GM12872 (cell line): Measurements from ENCODE around the gene NHSL1.

Experiments used
- TF ChIP-seq, protein P1 (sequence below): IDR thresholded peaks from 3 replicates; pipeline ENCODE4 v1.5.1; 2011; ENCODE audit warnings: low read depth, mild to moderate bottlenecking, low read length, moderate library complexity; ENCODE audit not compliant: insufficient read depth

NHSL1 gene

DNA sequence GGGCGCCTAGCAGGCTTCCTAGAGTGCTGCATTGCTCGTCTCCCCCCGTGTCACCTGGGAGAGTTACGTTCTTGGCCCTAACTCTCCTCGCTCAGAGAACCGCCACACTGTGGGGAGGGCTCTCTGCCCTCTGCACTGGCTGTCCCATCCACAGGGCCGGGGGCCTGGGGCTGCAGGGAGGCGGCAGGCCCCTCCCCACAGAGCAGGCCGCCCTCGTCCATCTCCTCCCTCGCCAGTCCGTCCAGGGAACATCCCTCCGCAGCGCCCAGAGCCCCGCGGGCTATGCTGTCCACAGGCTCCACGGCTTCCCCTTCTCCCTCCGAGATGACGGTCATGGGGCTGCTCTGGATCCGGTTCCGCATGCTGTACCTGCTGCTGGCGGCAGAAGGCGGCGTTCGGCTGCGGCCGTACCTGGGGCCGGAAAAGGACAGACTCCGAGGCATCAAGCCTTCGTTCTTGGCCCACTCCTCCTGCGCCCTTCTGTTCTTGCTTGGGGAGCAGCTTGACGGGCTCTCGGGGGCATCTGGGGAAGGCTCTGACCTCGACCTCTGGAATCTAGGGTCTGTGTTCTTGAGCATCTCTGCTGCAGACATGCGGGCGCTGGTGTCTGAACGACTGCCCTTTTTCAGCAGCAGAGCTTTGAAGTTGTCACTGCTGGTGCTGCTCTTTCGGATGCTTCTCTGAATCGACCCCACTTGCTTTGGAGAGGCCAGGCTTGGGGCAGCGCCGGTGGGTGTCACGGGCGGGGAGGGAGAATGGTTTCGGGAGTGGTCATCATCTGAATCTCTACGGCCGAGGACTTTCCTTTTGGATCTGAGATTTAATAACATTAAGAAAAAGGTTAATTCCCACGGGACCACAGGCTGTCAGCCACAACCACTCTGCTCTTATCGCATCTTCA is 75.0 kb downstream of the NHSL1 start:
- TF ChIP-seq, protein P1, sequence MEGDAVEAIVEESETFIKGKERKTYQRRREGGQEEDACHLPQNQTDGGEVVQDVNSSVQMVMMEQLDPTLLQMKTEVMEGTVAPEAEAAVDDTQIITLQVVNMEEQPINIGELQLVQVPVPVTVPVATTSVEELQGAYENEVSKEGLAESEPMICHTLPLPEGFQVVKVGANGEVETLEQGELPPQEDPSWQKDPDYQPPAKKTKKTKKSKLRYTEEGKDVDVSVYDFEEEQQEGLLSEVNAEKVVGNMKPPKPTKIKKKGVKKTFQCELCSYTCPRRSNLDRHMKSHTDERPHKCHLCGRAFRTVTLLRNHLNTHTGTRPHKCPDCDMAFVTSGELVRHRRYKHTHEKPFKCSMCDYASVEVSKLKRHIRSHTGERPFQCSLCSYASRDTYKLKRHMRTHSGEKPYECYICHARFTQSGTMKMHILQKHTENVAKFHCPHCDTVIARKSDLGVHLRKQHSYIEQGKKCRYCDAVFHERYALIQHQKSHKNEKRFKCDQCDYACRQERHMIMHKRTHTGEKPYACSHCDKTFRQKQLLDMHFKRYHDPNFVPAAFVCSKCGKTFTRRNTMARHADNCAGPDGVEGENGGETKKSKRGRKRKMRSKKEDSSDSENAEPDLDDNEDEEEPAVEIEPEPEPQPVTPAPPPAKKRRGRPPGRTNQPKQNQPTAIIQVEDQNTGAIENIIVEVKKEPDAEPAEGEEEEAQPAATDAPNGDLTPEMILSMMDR = no peak

DNA sequence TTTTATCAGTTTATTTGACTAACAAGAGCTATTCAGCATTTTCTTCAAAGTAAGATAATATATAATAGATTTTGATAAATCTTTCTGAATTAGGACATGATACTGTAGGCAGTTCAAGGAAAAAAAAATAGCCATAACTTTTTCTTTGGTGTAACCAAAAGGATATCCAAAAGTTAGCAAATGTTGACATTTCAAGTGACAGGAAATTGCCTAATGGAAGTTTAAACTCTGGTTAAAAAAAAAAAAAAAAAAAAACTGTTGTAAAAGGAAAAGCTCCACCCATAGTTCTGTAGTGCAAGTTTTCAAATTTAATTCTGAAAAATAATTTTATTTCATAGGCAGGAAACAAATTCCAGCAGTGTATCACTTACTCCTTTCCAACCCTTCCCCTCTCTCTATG is 76.4 kb downstream of the NHSL1 start:
- TF ChIP-seq, protein P1 = no peak

DNA sequence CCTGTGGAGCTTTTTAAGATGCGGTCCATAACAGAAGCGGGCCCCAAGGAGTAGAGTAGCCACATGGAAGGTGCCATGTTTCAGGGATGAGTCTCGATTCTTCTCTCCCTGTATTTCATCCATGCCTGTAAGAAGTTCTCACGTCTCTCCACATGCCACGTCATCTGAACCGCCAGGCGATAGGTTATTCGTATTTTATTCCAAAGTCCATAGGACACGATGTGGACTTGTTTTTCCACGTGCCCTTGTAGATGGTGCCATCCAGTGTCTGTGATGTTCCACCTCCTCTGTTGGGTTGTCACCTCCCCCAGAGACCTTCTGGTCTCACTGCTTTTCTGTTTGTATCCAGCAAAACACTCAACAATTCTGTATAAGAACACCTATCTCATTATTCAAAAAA is 77.7 kb downstream of the NHSL1 start:
- TF ChIP-seq, protein P1 = no peak

DNA sequence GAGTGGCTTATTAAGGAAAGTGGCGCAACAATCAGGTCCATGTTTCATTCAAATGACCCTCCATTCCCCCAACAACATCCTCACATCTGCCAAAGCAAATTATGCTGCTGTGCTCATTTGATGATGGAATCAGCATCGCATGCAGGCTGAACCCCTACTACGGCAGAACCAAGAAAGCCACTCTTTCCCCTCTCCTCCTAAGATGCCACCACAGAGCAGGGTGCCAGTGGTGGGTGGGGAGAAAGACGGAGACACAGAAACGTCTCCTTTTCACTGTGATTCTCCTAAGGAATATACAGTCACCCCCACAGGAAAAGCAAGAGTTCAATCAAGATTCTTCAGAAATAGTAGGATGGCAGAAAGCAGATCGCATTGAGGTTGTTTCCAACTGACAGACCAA is 78.2 kb downstream of the NHSL1 start:
- TF ChIP-seq, protein P1 = no peak

DNA sequence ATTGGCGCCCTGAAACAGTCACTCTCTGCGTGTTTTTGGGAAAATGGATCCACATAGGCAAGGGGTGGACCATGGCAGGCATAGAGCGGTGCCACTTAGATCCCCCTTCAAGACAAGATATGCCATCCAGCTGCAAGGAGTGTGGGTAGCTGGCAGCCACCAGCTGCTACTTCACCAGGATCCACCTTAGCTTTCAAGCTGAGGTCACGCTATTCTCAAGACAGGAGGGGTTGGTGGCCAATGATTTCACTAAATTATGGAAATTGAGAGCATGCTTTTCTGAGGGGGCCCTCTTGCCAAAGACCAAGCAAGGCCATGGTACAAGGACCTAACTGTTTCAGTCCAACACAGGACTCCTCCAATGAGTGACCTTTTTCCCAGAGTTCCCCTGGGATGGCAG is 78.9 kb downstream of the NHSL1 start:
- TF ChIP-seq, protein P1 = no peak

DNA sequence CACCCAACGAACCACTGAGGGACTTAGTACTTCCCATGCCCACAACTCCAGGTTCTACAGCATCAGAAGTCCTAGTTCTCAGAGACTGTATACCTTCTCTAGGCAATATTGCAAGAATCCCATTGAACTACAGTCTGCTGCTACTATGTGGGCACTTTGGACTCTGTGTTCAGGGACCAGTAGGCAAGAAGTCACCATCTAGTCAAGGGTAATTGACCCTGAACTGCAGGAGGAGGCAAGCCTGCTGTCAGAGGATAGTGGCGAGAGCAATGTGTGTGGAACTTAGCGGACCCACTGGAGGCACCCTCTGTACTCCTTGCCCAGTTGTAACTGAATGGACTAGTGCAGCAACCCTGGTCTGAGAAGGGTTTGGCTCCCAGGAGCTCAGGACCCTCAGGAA is 79.5 kb downstream of the NHSL1 start:
- TF ChIP-seq, protein P1 = no peak

DNA sequence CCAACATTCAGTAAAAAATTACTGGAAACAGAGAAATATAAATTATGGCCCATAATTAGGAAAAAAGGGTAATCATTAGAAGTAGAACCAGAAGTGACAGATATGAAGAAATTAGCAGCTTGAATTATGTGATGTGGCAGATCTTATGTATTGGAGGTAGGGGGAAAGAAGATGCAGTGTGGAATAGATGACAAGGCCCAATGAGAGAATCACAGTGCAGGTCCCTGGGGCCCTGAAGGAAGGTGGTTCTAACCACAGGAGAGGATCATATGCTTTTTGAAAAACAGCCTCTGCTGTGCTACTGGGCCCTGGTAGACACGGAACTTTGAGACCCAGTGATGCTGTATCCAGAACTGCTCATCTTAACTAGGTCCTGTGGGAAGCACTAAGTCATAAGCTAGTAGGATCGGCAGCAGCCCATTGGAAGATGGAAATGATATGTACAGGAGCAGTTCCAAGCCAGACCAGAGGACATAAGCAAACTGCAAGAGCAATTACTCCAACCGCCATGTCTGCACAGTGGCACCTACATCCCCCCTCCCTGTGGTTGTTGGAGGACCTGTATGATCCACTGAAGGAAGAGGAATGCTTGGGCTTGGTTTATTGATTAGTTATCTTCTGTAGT is 81.1 kb downstream of the NHSL1 start:
- TF ChIP-seq, protein P1 = no peak
